NCI-H510A (cell line): Measurements from ENCODE around the gene ERGIC1.
"Not testable (repeated sequence)": the region's sequence is repeated elsewhere in the genome, so short reads cannot be mapped to it uniquely, and the experiment has no call there.

ENCODE experiments used
- DNase-seq: peaks from one replicate; lab custom pipeline; 2025; lab: John Stamatoyannopoulos, UW

The ERGIC1 gene

DNA sequence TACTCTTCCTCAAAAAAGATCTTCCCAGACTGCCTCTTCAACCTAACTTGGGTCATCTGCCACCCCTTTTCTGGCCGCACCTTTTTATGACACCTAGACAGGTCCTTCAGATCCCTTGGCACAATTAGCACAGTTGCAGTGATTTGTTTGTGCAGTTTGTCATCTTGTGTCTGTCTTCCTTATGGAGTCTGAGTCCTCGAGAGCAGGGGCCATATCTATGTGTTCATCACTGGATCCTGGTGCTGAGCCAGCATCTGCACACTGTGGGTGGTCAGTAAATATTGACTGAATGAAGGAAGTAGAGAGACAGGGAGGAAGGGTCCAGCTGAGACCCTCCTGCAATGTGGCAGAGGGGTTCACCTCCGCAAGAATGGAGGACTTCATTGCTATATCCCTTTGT is 14.4 kb downstream of the ERGIC1 start:
- DNase-seq, result no peak

DNA sequence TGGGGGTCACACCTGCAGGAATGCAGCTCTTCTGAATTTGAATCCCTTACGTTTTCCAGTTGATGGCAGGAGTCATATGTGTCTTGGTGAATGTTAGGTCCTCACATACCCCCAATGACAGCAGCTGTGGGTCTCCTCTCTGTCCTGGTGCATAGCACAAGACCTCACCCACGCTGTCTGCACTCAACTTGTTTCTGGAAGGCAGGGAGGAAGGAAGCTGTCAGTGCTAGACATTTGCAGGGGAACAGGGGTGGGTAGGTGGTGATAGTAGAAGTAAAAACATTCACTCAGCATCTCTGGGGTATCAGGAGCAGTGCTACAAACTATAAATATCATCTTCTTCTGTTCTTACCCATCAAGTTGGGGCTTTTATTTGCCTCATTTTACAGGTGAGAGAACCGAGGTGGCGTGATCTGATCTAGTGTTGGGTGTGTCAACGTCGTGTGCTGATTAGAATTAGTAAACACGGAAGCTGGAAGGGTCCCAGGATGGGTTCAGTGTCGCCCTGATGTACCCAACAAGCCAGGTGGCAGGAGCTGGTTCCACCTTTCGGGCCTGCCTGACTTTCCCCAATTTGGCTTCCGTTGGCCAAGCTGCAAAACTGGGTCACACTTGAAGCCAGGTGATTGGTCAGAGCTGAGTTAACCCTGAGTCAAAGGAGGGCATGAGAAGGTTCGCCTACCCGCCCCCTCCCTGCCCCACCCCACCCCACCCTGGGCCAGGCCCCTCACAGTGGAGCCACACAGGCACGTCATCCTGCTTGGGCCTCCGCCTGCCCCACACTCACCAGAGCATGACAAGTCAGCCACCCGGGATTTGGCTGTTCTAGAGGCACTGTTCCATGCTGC is 15.8 kb downstream of the ERGIC1 start:
- no peak for DNase-seq

DNA sequence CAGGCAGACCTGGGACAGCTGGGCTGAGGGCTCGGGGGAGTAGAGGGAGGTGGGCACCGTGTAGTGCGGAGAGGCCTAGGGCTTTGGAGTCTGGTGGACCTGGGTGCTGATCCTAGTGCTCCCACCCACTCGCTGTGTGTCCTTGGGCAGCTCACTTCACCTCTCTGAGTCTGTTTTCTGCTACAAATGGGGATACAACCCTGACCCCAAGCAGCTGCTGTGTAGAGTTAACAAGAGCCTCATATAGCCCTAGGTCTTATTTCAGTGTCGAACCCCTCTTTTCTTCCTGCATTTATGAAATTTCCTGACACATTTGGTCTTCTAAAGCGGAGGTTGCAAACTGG is 16.4 kb downstream of the ERGIC1 start:
- DNase-seq, result no peak

DNA sequence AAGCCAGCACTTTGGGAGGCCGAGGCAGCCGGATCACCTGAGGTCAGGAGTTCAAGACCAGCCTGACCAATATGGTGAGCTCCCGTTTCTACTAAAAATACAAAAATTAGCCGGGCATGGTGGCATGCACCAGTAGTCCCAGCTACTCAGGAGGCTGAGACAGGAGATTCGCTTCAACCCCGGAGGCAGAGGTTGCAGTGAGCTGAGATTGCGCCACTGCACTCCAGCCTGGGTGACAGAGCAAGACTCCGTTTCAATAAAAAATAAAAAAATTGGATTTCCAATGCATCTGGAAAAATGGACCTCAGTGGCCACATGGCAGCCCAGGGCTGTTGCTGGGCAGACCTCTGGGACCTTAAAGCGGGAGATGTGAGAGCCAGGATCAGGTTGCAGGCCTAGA is 17.2 kb downstream of the ERGIC1 start:
- not testable (repeated sequence) for DNase-seq

DNA sequence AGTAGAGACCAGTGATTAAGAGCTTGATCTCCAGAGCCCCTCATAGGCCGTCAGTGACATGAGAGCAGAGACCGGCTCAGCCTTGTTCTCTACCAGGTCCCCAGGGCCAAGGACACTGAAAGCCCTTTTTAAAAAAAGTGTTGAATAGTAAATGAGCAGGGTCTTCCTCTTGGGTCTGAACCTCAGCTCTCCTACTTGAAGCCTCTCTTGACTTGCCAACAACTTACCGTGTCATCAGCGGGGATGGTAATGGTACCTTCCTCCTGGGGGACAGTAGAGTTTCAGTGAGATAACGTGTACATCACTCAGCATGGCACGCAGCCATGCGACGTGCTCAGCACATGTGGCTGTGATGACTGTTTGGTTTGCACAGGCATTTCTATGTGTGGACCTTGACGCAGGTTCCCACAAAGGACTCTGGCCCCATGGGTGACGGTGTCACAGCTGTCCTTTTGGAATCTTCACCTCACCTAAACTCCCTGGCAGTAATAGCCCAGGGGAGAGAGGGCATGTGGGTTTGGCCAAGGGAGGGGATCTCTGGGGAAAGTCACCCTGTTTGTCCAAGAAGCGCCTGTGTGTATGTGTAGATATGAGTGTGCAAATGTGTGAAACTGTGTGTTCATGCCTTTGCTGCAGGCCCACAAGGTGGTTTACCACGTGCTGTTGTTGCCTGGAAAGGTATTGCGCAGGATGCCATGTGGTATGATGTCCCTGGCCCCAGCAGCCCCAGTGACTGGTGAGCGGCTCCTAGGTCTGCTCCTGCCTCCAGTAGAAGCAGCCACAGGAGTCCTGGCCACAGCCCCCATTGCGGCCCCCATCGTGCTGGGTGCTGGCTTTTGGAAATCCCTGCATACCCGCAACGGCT is 18.7 kb downstream of the ERGIC1 start:
- DNase-seq, result no peak

DNA sequence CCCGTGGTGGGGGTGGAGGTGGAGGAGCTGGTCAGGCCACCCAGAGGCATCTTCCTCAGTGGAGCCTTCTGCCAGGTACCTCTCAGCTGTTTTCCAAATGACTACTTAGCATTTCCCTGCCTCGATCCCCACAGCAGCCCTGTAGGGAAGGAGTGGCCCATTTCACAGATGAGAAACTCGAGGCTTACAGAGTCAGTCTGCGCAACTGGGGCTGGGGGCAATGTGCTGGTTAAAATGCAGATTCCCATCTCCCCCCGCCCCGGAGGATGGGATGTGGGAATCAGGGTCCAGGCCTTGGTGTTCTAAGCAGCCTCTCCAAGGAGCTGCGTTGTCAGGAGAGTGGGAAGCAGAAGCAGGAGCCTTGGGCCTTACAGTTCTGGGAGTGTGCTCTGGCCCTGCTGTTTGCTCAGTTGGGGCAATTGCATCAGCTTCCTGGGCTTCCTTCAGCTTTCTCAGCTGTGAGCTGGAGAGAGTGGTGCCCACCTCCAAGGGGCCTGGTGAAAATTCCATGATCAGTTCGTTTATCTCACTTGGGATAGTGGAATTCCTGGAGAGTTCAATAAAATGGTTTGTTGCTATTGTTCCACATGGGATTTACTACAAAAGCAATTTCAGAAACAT is 19.4 kb downstream of the ERGIC1 start:
- no peak for DNase-seq

DNA sequence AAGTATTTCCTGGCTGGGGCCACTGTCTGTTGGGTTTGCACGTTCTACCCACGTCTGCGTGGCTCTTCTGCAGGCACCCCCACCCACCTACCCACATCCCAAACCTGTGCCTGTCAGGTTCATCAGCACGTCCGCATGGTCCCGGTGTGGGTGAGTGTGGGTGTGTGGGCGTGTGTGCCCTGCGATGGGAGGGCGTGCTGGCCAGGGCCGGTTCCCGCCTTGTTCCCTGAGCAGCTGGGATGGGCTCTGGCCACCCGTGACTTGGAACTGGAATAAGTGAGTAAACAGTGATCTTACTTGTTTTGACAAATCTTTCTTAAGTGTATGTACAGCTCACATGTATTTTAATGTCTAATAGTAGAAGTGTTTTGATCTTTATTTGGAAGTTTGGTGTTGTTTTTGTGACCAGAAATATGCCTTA is 20.4 kb downstream of the ERGIC1 start:
- no peak for DNase-seq

DNA sequence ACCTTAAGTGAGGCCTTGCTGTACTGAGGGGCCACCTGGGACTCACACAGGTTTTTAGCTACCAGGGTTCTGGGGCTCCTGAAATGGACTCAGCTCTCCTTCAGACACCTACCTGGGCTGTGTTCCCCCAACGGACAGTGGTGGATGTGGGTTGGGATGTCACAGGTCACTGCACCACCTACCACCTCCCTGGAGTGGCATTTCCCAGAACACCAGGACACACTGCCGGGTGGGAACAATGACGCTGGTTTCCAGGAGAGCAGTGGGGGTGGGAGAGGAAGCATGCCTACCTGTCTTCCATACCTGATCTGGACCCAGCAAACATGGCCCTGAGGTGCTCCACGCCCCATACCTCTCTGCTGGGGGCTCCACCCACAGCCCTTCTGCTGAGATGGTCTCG is 20.9 kb downstream of the ERGIC1 start:
- no peak for DNase-seq

DNA sequence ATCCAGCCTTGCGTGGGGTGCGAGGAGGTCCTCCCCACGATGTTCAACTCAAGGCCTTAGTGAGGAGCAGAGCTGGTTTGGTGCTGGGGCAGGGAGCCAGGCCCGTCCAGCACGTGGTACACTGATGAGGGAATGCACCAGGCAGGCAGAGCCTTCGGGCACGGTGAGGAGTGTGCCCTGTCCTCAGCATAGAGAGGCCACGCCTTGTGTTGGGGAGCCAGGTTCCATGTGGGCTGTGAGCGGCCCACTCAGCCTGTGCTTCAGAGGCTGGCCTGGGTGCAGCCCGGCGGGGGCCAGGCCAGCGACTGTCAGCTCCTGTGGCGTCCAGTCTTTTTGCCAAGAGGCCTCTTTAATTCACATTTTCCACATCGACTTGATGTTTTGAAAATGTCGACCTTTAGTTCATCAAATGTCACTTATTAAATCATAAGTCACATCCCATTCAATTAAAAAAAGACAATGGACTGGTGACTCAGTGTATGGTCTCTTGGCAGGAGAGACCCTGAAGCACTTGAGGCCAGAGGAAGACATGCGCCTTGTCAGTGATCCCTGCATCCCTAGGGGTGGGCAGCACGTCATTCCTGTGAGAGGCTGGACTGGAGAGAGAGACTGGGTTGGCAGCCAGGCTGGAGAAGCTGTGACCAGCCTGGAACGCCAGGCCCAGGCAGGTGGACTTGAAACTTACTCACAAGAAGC is 21.7 kb downstream of the ERGIC1 start:
- no peak for DNase-seq

DNA sequence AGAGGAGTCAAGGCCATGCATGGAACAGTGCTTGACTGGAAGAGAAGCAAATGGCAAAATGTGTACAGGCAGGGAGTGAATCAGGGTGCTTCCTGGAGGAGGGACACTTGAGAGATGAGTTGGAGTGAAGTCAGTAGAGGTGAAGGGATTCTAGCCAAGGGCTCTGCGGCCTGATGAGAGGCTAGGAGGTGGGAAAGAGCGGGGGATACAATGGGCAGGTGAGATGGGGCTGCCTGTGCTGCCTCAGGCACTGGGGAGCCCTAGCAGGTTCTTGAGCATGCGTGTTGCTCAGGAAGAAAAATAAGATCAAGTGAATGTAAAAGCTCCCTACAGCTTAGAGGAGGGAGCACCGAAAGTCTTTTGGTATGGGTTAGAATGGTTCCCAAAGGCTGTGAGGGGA is 22.3 kb downstream of the ERGIC1 start:
- DNase-seq, result no peak

DNA sequence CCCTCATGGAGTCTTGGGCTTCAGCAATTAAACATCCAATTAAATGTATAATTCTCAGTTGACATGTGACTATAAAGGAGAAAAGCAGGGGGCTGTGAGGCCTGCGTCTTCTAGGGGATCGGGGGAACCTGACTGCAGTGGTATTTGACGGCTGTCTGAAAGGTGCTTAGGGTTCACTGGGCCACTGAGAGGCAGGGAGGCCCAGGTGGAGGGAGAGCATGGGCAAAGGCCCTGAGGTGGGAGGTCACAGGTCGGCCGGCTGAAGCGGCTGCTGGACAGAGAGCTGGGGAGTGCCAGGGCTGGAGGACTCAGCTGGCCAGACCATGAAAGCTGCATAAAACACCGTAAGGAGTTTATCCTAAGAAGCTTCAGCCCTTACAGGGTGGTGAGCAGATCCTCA is 23.9 kb downstream of the ERGIC1 start:
- no peak for DNase-seq

DNA sequence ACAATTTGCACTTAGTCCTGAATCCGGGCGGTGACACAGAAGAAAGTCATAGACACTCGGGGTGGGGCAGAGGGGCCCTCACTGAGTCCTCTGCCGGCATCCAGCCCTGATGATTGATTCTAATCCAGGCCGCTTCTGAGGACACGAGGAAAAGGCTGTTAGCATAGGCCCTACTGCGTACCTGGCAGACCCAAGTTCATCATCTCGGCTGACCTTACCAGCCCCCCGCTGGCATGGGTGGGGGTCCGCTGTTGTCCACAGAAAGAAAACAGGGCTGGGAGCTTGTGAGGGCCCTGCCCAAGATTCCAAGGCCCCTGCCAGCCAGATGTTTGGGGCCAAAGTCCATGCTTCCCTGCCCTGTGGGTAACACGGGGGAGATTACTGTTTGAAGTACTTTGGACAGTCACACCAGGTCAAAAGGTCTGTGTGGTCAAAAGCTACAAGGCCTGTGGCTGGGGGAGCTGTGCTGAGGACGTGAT is 24.5 kb downstream of the ERGIC1 start:
- no peak for DNase-seq

DNA sequence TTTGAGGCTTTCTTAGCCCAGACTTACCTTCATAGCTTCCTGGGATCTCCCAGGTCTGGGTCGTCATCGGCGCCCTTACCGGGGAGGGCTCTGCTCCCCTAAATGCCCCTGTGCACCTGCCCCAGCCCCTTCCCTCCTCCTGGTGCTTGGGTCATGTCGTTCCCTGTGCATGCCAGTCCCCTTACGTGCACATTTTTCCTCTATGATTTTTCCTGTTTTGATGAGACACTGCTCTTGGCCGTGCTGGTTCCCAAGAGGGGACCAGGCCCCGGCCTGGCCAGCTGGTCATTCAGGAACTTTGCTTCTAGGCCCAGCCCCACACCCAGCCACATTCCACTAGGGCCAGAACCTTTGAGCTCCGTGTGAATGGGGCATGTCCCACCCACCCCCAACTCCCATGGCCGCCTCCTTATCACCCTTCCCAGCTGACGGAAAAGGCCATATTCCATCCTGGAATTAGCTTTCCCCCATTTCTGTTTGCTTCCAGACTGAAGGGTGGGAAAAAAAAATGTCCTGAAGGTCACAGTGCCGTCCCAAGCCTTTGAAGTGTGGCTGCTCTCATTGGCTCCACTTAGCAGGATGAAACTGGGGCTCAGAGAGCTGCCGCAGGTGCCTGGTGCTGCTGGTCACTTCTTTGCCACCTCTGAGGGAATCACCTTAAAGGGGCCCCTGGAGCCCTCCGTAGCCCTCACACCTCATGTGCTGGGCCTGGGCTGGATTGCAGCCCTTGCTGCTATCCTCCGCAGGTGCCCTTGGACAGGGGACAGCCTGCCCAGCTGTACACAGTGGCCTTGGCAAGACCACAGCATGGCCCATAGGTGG is 25.1 kb downstream of the ERGIC1 start:
- DNase-seq, result no peak

DNA sequence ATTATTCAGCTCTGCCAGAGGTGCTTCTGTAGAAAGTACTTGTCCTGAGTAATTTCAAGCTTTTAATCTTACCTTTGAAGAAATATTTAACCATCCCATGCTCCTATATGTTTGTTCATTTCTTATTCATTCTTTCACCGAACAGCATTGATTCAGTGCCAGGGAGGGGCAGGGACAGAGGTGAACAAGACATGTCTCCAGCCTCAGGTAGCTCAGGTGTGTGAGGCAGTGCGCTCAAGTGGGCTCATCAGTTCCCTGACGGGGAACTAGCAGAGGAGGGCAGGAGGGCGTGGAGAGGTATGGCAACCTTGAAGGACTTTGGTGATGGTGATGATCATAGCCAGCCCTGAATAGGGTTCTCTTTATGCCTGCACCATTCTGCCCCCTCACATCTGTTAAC is 25.9 kb downstream of the ERGIC1 start:
- no peak for DNase-seq

DNA sequence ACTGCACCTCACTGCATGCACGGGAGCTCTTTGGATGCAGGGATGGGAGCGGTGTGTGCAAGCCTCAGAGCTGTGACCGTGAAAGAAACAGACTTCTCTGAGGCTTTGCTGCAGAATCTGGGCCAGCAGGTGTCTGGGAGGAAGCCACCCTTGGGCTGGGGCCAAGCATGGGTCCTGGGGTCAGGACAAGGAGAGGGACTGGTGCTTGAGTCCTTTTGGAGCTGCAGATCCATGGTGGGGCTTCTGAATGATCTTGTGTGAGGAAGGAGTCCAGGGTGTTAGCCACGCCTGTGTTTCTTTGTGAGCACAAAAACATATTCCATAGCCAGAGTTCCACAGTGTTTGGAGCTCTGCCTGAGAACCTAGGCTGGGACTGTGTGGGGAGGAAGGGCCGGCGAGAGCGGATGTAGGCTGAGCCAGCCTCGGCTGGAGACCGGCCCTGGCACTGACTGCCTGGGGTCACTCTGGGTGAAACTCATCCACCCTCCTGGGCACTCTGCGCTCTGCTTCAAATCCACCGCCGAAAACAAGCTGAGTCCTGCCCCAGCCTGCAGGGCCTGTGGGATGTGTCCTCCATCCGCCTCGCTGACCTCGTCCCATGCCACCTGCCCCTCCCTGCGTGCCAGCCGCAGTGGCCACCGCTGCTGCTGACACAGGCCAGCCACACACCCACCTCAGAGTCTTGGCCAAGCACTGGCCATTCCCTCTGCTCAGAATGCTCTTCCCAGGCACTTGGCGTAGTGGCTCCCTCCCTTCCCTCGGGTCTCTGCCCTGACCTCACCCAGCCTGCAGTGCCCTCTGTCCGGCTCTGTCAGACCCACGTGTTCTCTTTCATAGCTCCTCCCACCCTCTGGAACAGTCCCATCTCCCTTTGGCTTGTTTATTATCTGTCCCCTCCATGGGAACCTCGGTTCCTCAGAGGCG is 26.7 kb downstream of the ERGIC1 start:
- DNase-seq, result no peak

DNA sequence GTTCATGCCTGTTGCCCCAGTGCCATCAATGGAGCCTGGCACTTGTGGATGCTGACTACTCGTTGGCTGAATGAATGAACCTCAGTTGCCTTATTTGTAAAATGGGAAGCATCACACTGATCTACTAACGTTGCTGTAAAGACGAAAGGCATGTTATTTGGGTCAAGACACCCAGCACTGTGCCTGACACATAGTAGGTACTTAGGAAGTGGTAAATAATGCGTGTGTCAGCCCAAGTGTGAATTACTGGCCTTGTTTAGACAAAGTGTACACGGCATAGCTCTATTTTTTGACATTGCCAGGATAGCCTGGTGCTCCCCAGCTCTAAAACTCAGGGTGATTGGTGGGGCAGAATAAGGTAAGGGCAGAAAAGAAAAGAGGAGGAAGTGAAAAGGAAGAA is 27.4 kb downstream of the ERGIC1 start:
- DNase-seq, result no peak

DNA sequence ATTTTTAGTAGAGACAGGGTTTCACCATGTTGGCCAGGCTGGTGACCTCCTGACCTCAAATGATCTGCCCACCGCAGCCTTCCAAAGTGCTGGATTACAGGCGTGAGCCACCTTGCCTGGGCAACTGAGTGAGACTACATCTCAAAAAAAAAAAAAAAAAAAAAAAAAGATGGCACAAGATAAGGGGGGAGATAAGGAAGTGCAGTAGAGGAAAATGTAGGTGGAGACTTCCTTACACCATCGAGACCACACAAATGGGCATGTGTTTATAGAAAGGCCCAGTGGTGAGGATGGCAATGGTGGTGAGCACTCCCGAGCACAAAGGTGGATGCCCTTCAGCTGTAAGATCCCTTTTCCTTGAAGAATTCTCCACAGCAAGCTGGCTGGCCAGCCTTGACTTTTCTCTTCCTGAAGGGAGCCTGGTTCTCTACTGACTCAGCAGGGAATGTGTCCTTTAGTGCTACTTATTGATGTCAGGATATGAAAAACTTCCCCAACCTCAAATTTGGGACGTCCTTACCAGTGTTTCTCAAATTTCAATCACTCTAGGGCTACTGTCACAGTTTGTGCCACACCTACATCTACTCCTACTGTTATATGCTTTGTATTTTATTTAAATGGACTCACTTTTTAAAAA is 28.2 kb downstream of the ERGIC1 start:
- DNase-seq, result no peak

DNA sequence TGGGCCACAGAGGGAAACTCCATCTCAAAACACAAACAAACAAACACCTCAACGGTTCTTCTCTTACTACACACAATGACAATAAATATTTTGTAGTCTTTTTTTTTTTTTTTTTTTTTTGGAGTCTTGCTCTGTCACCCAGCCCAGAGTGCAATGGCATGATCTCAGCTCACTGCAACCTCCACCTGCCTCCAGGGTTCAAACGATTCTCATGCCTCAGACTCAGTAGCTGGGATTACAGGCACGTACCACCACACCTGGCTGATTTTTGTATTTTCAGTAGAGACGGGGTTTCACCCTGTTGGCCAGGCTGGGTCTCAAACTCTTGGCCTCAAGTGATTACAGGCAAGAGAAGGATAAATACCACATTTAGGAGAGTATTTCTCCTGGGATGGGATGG is 30.1 kb downstream of the ERGIC1 start:
- not testable (repeated sequence) for DNase-seq

DNA sequence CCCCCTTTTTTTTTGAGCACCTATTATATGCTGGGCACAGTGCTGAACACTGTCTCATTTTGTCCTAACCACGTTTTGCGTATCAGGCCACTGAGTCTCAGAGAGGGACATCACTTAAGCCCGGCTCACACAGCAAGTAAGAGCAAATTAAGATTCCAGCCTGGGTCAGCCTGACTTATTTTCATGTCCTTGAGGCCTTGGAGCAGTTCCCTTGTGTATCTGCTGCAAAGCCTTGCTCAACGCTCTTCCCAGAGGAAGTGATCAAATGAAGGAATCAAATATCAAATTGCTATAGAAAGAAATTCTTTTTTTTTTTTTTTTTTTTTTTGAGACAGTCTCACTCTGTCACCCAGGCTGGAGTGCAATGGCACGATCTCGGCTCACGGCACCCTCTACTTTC is 30.7 kb downstream of the ERGIC1 start:
- DNase-seq, result no peak

DNA sequence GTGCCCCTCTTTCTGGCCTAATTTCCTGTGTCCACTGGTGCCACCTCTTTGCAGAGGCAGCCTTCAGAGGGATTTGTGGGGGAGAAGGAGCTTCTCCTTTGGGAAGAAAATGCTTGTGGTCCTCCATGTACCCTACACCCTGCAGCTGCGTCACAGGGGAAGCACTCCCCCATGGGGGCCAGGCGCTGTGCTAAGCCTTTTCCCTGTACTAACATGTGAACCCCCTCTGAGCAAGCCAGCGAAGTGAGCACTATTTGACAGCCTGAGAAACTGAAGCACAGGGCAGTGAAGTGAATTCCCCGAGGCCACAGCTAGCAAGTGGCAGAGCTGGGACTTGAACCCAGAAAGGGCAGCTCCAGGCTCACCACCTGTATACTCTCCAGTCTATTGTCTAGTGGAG is 32.3 kb downstream of the ERGIC1 start:
- DNase-seq, result no peak
